Osteocyte (in vitro differentiated cells): ENCODE data around the gene ZFYVE28. TPM values are rescaled to one million over a fixed set of nuclear protein-coding genes. Genes with fewer than 3 reads are reported as not detected.
A peak's percentile ranks its signal among the peaks of the same experiment; 100 is the strongest.

Experiments
- DNase-seq: peaks from one replicate; pipeline ENCODE4 v3.0.0; 2021; ENCODE audit warnings: mixed read lengths; ENCODE audit not compliant: unreplicated experiment; ENCODE audit errors: extremely low spot score
- H3K27ac Mint-ChIP-seq: one replicate; pipeline ENCODE4 v1.8.0; 2021; ENCODE audit warnings: mild to moderate bottlenecking, mixed read lengths; ENCODE audit not compliant: unreplicated experiment
- H3K27me3 Mint-ChIP-seq: one replicate; pipeline ENCODE4 v1.8.0; 2021; ENCODE audit warnings: mixed read lengths; ENCODE audit not compliant: unreplicated experiment
- H3K36me3 Mint-ChIP-seq: one replicate; pipeline ENCODE4 v1.8.0; 2021; ENCODE audit warnings: mixed read lengths; ENCODE audit not compliant: unreplicated experiment
- H3K4me1 Mint-ChIP-seq: one replicate; pipeline ENCODE4 v1.8.0; 2021; ENCODE audit warnings: mixed read lengths; ENCODE audit not compliant: unreplicated experiment
- H3K4me3 Mint-ChIP-seq: one replicate; pipeline ENCODE4 v1.8.0; 2021; ENCODE audit warnings: mild to moderate bottlenecking, moderate library complexity, mixed read lengths; ENCODE audit not compliant: unreplicated experiment
- H3K9me3 Mint-ChIP-seq: one replicate; pipeline ENCODE4 v1.8.0; 2021; ENCODE audit warnings: mixed read lengths; ENCODE audit not compliant: unreplicated experiment
- total RNA-seq: library from RNA; stranded (reverse); gene quantifications from 2 replicates; pipeline ENCODE4 v1.2.1, GENCODE V29; 2021
- TF ChIP-seq, protein P1 (sequence below): fragments of 200-600 bp; sonication (generic); IDR thresholded peaks from 2 replicates; pipeline ENCODE4 v1.5.0; 2021; ENCODE audit warnings: antibody characterized with exemption, mild to moderate bottlenecking, moderate library complexity

The ZFYVE28 gene
- total RNA-seq, 1 donor from 2014 or later = 3.4 TPM

DNA sequence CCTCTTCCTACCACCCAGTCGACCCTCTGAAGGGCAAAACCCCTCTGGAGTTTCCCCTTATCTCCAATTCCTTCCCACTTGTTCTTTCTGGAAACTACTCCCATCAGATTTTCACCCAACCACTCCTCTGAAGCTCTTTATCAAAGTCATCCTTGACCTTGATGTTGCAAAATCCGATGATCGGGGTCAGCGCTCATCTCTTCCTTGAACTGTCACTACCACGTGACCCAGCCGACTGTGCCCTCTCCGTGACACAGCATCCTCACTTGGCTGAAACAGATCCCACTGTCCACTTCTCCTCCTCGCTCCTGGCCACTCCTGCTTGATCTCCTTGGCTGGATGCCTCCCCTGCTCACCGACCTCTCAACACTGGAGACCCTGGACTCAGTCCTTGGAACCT lies 1.4 kb upstream of the ZFYVE28 start:
- TF ChIP-seq, protein P1, sequence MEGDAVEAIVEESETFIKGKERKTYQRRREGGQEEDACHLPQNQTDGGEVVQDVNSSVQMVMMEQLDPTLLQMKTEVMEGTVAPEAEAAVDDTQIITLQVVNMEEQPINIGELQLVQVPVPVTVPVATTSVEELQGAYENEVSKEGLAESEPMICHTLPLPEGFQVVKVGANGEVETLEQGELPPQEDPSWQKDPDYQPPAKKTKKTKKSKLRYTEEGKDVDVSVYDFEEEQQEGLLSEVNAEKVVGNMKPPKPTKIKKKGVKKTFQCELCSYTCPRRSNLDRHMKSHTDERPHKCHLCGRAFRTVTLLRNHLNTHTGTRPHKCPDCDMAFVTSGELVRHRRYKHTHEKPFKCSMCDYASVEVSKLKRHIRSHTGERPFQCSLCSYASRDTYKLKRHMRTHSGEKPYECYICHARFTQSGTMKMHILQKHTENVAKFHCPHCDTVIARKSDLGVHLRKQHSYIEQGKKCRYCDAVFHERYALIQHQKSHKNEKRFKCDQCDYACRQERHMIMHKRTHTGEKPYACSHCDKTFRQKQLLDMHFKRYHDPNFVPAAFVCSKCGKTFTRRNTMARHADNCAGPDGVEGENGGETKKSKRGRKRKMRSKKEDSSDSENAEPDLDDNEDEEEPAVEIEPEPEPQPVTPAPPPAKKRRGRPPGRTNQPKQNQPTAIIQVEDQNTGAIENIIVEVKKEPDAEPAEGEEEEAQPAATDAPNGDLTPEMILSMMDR = no peak
- Mint-ChIP-seq H3K9me3 (no peaks in the 10 kb centered on the region), H3K4me3 (peak overlapping the region; percentile 85)

DNA sequence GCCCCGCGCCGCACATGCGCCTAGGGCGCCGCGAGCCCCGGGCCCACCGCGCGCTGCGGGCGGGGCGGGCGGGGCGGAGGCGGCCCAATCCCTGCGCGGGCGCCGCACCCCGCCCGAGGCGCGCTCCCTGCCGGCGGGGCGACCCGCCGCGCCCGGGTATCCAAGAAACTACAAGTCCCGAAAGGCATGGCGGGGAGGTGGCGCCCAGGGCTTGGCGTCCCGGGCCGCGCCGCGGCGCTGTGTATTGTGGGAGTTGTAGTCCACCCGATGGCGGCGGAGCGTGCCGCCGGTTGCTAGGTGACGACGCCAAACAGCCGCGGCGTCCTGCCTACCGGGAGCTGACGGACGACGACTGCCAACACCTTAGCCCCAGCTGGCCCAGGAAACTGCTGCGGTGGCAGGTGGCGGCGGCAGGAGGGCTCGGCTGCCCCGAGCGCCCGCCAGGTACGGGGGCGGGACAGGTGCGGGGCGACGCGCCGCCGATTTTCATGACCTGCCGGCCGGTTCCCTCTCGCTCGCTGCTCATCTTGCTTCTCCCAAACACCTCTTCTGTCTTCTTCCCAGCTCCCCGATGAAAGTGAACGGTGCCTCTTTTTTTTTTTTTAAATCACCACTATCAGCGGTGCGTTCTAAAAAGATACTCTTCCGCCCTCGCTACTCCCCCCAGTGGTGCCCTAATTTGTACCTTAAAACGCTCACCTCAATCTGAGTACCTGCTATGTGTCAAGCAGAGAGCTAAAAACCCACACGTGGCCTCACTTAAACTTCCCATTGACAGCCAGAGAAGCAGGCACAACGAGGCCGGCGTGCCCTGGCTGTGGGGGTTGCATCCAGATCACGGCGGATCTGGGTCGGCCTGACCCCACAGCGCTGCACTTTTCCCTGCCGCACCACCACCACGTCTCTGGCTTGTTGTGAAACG lies 466 bp upstream of the ZFYVE28 start, which contains the start of gene CFAP99:
Gene CFAP99, plus strand, starts transcription at position 306 of the 922 bp plus-strand sequence.
- TF ChIP-seq, protein P1 = peak; percentile 7
- peak within 1 kb of the TSS; percentile 76 for H3K27ac Mint-ChIP-seq
- peak; percentile 96 for DNase-seq
- peak within 1 kb of the TSS; percentile 85 for H3K4me3 Mint-ChIP-seq
- no peaks in the 10 kb centered on the region for H3K9me3 Mint-ChIP-seq
- peaks cover 64% of the 10 kb centered on the region for H3K27me3 Mint-ChIP-seq
- H3K4me1 Mint-ChIP-seq = peaks cover 21% of the 10 kb centered on the region
- H3K36me3 Mint-ChIP-seq = peaks cover 2% of the 10 kb centered on the region

More for the DNA sequence above, 1.4 kb upstream of the ZFYVE28 start:
- H3K36me3 Mint-ChIP-seq = peaks cover 2% of the 10 kb centered on the region
- H3K27ac Mint-ChIP-seq = no peak overlapping the region
- peaks cover 62% of the 10 kb centered on the region for H3K27me3 Mint-ChIP-seq
- peaks cover 18% of the 10 kb centered on the region for H3K4me1 Mint-ChIP-seq
- no peak for DNase-seq

DNA sequence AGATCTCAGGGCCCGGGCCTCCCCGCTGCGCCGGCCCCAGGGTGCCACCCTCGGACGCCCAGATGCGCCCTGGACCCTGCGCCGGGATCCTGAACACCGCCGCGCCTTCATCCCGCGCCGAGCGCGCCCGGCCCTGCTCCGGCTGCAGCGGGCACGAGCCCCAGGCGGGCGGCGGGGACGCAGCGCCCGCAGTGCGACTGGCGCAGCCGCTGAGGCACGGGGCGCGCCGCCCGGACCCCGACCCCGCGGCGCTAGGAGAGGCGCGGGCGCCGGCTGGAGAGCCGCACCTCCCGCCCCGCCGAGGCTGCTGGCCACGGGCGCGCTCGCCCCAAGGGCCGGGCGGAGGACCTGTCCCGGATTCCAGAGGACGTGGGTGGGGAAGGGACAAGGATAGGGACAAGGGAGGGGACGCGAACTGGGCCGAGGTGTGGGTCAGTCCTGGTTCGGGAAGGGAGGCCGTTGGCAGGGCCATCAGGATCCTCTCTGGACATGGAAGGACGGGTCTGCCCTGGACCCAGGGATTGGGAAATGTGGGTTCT lies 1.1 kb downstream of the ZFYVE28 start:
- H3K27ac Mint-ChIP-seq = peak overlapping the region; percentile 44
- H3K27me3 Mint-ChIP-seq = peaks cover 56% of the 10 kb centered on the region

DNA sequence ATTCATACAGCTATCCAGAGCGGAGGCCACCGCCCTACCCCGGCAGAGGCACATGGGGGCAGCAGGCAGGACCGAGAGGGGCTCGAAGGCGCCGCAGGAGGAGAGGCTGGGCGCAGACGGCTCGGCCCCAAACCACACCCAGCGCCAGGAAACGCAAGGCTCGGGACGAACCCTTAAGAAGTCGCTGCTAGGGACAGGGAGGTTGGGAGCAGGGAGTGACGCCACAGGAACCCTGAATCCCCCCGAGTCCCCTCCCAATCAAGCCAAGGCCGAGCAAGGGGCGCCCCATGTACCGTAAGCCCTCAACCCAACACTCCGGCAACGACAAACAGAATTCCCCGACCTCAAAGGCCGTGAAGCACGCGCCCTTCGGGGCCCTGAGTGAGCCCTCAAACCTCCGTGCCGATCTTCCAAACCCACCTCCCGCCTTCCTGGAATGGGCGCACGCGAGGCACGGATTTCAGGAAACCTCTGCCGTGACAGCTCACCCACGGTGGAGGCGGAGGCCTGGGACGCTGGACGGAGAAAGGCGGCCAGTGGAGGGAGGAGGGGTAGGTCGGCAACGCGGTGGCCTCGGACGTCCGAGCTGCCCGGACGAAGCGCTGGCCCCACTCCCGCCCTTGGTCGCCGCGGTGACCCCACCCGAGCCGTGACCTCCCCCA lies 1.8 kb downstream of the ZFYVE28 start:
- DNase-seq = no peak
- TF ChIP-seq, protein P1 = no peak
- Mint-ChIP-seq H3K9me3 (no peaks in the 10 kb centered on the region), H3K27ac (no peak overlapping the region), H3K4me3 (peak overlapping the region; percentile 52), H3K36me3 (peaks cover 2% of the 10 kb centered on the region), H3K4me1 (peaks cover 38% of the 10 kb centered on the region), H3K27me3 (peaks cover 50% of the 10 kb centered on the region)

More for the DNA sequence above, 1.1 kb downstream of the ZFYVE28 start:
- DNase-seq = no peak
- H3K36me3 Mint-ChIP-seq = peaks cover 2% of the 10 kb centered on the region
- H3K4me1 Mint-ChIP-seq = peaks cover 37% of the 10 kb centered on the region
- TF ChIP-seq, protein P1 = no peak
- H3K9me3 Mint-ChIP-seq = no peaks in the 10 kb centered on the region
- peak overlapping the region; percentile 81 for H3K4me3 Mint-ChIP-seq
